ENCODE data around the gene PRRT2. TPM values are rescaled to one million over a fixed set of nuclear protein-coding genes. Genes with fewer than 3 reads are reported as not detected.
"Not testable (repeated sequence)": the region's sequence is repeated elsewhere in the genome, so short reads cannot be mapped to it uniquely, and the experiment has no call there.

The PRRT2 gene
- total RNA-seq, 1 donor from 2014 or later, result 24.7 TPM

DNA sequence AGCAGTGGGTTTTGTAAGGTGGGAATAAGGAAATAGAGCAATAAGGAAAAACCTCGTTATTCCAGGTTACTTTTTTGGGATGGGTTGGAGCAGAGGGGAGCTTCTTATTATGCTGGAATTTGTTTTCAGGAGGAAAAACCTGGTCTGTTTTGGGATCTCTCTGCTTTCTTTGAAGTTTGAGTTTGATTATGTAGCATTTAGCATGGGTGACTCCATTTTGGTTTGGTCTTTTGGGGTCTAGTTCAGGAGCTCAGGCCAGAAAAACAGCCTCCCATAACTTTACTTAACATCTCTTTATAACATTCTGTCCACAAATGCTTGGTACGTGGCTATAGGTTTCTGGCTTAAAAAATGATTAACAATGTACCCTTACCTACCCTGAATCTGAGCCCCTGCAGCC is 42.5 kb upstream of the PRRT2 start:
- no peak overlapping the region for H3K4me3 Mint-ChIP-seq
- no peak for DNase-seq (ENCODE audit: low spot score in 2 of 2, unreplicated experiment in 2 of 2)
- H3K9me3 Mint-ChIP-seq, result no peaks in the 10 kb centered on the region
- TF ChIP-seq, protein P1, sequence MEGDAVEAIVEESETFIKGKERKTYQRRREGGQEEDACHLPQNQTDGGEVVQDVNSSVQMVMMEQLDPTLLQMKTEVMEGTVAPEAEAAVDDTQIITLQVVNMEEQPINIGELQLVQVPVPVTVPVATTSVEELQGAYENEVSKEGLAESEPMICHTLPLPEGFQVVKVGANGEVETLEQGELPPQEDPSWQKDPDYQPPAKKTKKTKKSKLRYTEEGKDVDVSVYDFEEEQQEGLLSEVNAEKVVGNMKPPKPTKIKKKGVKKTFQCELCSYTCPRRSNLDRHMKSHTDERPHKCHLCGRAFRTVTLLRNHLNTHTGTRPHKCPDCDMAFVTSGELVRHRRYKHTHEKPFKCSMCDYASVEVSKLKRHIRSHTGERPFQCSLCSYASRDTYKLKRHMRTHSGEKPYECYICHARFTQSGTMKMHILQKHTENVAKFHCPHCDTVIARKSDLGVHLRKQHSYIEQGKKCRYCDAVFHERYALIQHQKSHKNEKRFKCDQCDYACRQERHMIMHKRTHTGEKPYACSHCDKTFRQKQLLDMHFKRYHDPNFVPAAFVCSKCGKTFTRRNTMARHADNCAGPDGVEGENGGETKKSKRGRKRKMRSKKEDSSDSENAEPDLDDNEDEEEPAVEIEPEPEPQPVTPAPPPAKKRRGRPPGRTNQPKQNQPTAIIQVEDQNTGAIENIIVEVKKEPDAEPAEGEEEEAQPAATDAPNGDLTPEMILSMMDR (IDR thresholded peaks at IDR 0.05; ENCODE audit: unreplicated experiment), result no peak
- H3K27me3 Mint-ChIP-seq (ENCODE audit: low read depth), result no peaks in the 10 kb centered on the region
- H3K27ac Mint-ChIP-seq, result no peak overlapping the region
- H3K4me1 Mint-ChIP-seq, result peaks cover 18% of the 10 kb centered on the region
- no peaks in the 10 kb centered on the region for H3K36me3 Mint-ChIP-seq

DNA sequence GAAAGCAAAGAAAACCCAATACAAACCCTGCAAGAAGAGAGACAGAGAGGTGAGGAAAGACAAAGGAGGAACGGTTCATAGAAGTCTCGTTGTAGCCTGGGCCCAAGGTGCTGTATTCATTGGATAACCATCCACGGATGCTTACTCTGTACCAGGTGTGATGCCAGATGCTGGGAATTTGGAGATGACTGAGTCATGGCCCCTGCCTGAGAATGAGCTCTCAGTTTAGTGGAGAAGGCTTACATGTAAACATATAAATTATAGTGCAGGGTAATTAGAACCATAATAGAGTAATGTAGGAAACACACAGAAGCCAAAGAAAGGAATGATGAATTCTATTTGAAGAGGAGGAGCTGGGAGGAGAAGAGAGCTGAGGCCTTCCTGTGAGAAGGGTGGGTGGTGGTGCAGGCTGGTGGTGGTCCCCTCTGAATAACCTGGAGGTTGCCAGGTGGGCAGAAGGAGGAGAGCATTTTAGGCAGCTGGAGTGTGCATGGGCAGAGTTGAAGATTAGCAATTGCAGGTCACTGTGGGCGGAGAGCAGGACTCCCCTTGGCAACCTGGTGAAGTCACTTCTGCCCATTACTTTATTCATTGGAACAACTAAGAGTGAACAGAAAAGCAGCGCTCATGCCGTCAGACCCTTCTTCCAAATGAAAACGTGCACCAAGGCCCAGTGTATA is 41.6 kb upstream of the PRRT2 start:
- DNase-seq (ENCODE audit: low spot score in 2 of 2, unreplicated experiment in 2 of 2), result no peak
- Mint-ChIP-seq H3K27ac (peak overlapping the region; percentile 66), H3K4me3 (no peak overlapping the region), H3K4me1 (peaks cover 16% of the 10 kb centered on the region), H3K27me3 (ENCODE audit: low read depth) (no peaks in the 10 kb centered on the region), H3K9me3 (no peaks in the 10 kb centered on the region), H3K36me3 (no peaks in the 10 kb centered on the region)
- TF ChIP-seq, protein P1 (IDR thresholded peaks at IDR 0.05; ENCODE audit: unreplicated experiment), result no peak

DNA sequence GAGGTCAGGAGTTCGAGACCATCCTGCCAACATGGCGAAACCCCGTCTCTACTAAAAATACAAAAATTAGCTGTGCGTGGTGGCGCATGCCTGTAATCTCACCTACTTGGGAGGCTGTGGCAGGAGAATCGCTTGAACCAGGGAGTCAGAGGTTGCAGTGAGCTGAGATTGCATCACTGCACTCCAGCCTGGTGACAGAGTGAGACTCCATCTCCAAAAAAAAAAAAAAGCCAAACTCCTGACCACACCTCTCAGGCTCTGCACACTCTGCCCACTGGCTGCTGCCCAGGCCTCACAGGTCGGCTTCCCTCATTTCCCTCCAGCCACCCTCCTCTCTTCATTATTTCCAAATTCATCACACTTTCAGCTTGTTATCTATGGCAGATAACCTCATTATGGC is 39.7 kb upstream of the PRRT2 start:
- peaks cover 13% of the 10 kb centered on the region for H3K4me1 Mint-ChIP-seq
- not testable (repeated sequence) for H3K36me3 Mint-ChIP-seq; DNase-seq (ENCODE audit: low spot score in 2 of 2, unreplicated experiment in 2 of 2); H3K4me3 Mint-ChIP-seq; H3K27me3 Mint-ChIP-seq (ENCODE audit: low read depth); H3K9me3 Mint-ChIP-seq
- H3K27ac Mint-ChIP-seq, result peak overlapping the region; percentile 34

DNA sequence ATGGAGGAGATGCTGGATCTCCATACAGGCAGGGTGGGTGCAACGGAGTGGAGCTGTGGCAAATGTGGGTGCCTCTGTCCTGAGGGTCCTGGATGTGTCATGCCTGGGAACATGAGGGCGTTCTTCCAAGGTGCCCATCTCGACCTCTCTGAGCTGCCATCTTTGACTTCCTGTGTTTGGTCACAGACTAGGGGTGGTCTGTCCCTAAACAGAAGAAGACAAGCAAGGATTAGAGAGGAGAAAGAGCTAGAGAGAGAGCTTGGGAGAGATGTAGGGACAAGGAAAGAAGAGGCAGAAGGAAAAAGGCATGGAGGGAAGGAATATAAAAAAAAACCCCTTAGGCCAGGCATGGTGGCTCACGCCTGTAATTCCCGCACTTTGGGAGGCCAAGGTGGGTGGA is 37.3 kb upstream of the PRRT2 start:
- DNase-seq (ENCODE audit: low spot score in 2 of 2, unreplicated experiment in 2 of 2), result no peak
- Mint-ChIP-seq H3K27ac (no peak overlapping the region), H3K9me3 (no peaks in the 10 kb centered on the region), H3K4me1 (peaks cover 29% of the 10 kb centered on the region), H3K27me3 (ENCODE audit: low read depth) (no peaks in the 10 kb centered on the region), H3K36me3 (no peaks in the 10 kb centered on the region), H3K4me3 (no peak overlapping the region)
- TF ChIP-seq, protein P1 (IDR thresholded peaks at IDR 0.05; ENCODE audit: unreplicated experiment), result no peak

DNA sequence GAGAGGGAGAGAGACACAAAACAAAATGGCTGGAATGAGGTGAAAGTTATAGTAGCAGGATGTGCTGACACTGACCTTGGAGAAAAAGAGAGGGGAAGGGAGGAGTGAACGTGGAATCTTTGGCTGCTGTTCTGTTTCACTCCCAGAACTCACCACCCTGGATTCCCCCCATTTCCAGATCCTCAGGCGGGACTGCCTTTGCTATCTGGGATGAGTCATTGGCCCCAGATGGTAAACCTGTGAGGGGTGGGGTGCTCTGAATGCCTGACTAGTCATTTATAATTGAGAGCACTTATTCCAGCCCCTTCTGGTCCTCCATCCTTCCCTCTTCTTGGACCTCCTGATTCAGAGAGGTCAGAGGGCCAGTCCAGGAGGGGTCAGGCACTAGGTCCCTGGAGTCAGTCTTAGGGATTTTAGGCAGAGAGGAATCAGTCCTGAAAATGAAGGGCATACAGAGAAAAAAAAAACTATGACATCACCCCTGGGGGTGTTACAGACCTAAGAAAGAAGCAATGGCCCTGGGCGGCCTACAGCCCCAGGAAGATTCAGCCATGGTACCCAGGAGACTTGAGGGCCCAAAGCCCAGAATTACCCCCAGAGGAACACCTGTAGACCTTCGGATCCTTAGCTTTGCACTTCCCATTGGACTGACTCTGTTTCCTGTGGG is 36.1 kb upstream of the PRRT2 start:
- H3K4me3 Mint-ChIP-seq, result no peak overlapping the region
- no peaks in the 10 kb centered on the region for H3K27me3 Mint-ChIP-seq (ENCODE audit: low read depth)
- H3K27ac Mint-ChIP-seq, result no peak overlapping the region
- TF ChIP-seq, protein P1 (IDR thresholded peaks at IDR 0.05; ENCODE audit: unreplicated experiment), result no peak
- H3K9me3 Mint-ChIP-seq, result no peaks in the 10 kb centered on the region
- peaks cover 33% of the 10 kb centered on the region for H3K4me1 Mint-ChIP-seq
- DNase-seq (ENCODE audit: low spot score in 2 of 2, unreplicated experiment in 2 of 2), result no peak
- H3K36me3 Mint-ChIP-seq, result no peaks in the 10 kb centered on the region

DNA sequence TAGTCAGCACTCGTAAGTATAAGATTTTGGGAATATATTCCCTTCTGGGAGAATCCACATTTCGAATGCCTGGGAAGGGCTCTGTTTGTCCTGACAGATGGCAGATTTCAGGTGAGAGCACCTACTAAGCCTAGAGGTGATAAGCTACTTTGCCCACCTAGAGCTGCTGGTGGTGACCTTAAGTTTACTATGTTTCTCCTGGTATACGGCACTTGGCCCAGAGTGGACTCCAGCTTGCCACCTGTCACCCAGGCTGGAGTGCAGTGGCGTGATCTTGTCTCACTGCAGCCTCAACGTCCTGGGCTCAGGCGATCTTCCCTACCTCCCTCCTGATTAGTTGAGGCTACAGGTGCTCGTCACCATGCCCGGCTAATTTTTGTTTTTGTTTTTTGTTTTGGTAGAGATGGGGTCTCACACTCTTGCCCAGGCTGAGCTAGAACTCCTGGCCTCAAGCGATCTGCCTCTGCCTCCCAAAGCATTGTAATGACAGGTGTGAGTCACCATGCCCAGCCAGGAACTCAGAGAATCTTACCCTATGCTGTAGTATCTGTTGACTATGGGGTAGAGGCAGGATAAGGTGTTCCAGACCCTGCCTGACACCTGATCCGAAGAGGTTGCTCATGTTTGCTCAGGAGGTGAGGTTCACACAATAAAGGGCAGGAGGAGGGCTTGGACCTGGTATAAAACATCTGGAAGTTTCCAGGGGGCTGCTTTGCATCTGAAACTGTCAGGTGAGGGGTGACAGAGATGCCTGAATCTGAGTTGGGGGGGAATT is 34.2 kb upstream of the PRRT2 start, which contains the start of gene ZG16:
Gene ZG16 (plus strand): TSS at position 681 of the 775 bp plus-strand sequence. CDS start 1,011 bp downstream, outside the sequence.
- no peaks in the 10 kb centered on the region for H3K9me3 Mint-ChIP-seq
- TF ChIP-seq, protein P1 (IDR thresholded peaks at IDR 0.05; ENCODE audit: unreplicated experiment), result no peak
- H3K27me3 Mint-ChIP-seq (ENCODE audit: low read depth), result no peaks in the 10 kb centered on the region
- H3K4me3 Mint-ChIP-seq, result no peak within 1 kb of the TSS
- peaks cover 40% of the 10 kb centered on the region for H3K4me1 Mint-ChIP-seq
- H3K36me3 Mint-ChIP-seq, result no peaks in the 10 kb centered on the region
- no peak for DNase-seq (ENCODE audit: low spot score in 2 of 2, unreplicated experiment in 2 of 2)
- peak within 1 kb of the TSS; percentile 95 for H3K27ac Mint-ChIP-seq
